ENCODE measurements around the gene ZIC1. TPM values are rescaled to one million over a fixed set of nuclear protein-coding genes. Genes with fewer than 3 reads are reported as not detected.

Gene ZIC1
- total RNA-seq, 4 donors from 2014 or later: not detected

GRCh38 chr3:147381596-147381995 is 27.6 kb upstream of the ZIC1 start:
- in situ Hi-C loops (cut with MboI; ENCODE audit: low pct_ligation_motif_present in 1 of 4, low pct_unique_long_range_greater_than_20kb in 1 of 4, low sequenced_read_pairs in 3 of 4): no loop called here
- intact Hi-C loops (cut with DNase I; ENCODE audit: low total_unique reads): no loop called here
- peaks cover 100% of the 10 kb centered on the region for H3K27me3 ChIP-seq
- DNase-seq: no peak
- no peak overlapping the region for H3K4me3 ChIP-seq
- H3K36me3 ChIP-seq: no peaks in the 10 kb centered on the region
- no peaks in the 10 kb centered on the region for H3K4me1 ChIP-seq
- no peaks in the 10 kb centered on the region for H3K9me3 ChIP-seq
- TF ChIP-seq CTCF (IDR thresholded peaks at IDR 0.05): no peak
- TF ChIP-seq POLR2A (IDR thresholded peaks at IDR 0.05): no peak
- no peak for TF ChIP-seq POLR2AphosphoS5 (IDR thresholded peaks at IDR 0.05)
- no peak for TF ChIP-seq EP300 (IDR thresholded peaks at IDR 0.05; ENCODE audit: low read depth)
- 9 to 20% methylated on average over 6 of the region's 6 CpGs for WGBS, 2 donors (ENCODE audit: low coverage in 1 of 2)
- no peak overlapping the region for H3K27ac ChIP-seq

GRCh38 chr3:147383617-147384016 is 25.5 kb upstream of the ZIC1 start:
- no peaks in the 10 kb centered on the region for H3K4me1 ChIP-seq
- intact Hi-C loops (cut with DNase I; ENCODE audit: low total_unique reads) (no loop called here), in situ Hi-C loops (cut with MboI; ENCODE audit: low pct_ligation_motif_present in 1 of 4, low pct_unique_long_range_greater_than_20kb in 1 of 4, low sequenced_read_pairs in 3 of 4) (no loop called here)
- TF ChIP-seq EP300 (IDR thresholded peaks at IDR 0.05; ENCODE audit: low read depth) (no peak), POLR2AphosphoS5 (IDR thresholded peaks at IDR 0.05) (no peak), CTCF (IDR thresholded peaks at IDR 0.05) (no peak), POLR2A (IDR thresholded peaks at IDR 0.05) (no peak)
- no peak for DNase-seq
- H3K27me3 ChIP-seq: peaks cover 100% of the 10 kb centered on the region
- H3K36me3 ChIP-seq: no peaks in the 10 kb centered on the region
- no peaks in the 10 kb centered on the region for H3K9me3 ChIP-seq
- no peak overlapping the region for H3K4me3 ChIP-seq
- no peak overlapping the region for H3K27ac ChIP-seq
- 9 to 11% methylated on average over 4 to 6 of the region's 6 CpGs for WGBS, 2 donors (ENCODE audit: low coverage in 1 of 2)

GRCh38 chr3:147384210-147385058 is 24.7 kb upstream of the ZIC1 start:
- intact Hi-C loops (cut with DNase I; ENCODE audit: low total_unique reads): no loop called here
- H3K4me3 ChIP-seq: no peak overlapping the region
- H3K27ac ChIP-seq: no peak overlapping the region
- peaks cover 100% of the 10 kb centered on the region for H3K27me3 ChIP-seq
- no peaks in the 10 kb centered on the region for H3K36me3 ChIP-seq
- DNase-seq: no peak
- WGBS, 2 donors (ENCODE audit: low coverage in 1 of 2): 24 to 38% methylated on average over 3 to 27 of the region's 27 CpGs
- no peaks in the 10 kb centered on the region for H3K9me3 ChIP-seq
- H3K4me1 ChIP-seq: no peaks in the 10 kb centered on the region
- TF ChIP-seq POLR2A (IDR thresholded peaks at IDR 0.05) (no peak), CTCF (IDR thresholded peaks at IDR 0.05) (peak in 1 of 5 experiments; percentile 12)
- in situ Hi-C loops (cut with MboI; ENCODE audit: low pct_ligation_motif_present in 1 of 4, low pct_unique_long_range_greater_than_20kb in 1 of 4, low sequenced_read_pairs in 3 of 4): no loop called here

GRCh38 chr3:147385059-147386012 is 23.8 kb upstream of the ZIC1 start:
- Histone ChIP-seq H3K27me3 (peaks cover 100% of the 10 kb centered on the region), H3K36me3 (no peaks in the 10 kb centered on the region), H3K4me3 (no peak overlapping the region), H3K27ac (no peak overlapping the region), H3K9me3 (no peaks in the 10 kb centered on the region), H3K4me1 (no peaks in the 10 kb centered on the region)
- in situ Hi-C loops (cut with MboI; ENCODE audit: low pct_ligation_motif_present in 1 of 4, low pct_unique_long_range_greater_than_20kb in 1 of 4, low sequenced_read_pairs in 3 of 4) (no loop called here), intact Hi-C loops (cut with DNase I; ENCODE audit: low total_unique reads) (no loop called here)
- 24 to 29% methylated on average over 10 to 23 of the region's 23 CpGs for WGBS, 2 donors (ENCODE audit: low coverage in 1 of 2)
- TF ChIP-seq POLR2AphosphoS5 (IDR thresholded peaks at IDR 0.05) (no peak), POLR2A (IDR thresholded peaks at IDR 0.05) (no peak), EP300 (IDR thresholded peaks at IDR 0.05; ENCODE audit: low read depth) (no peak), CTCF (IDR thresholded peaks at IDR 0.05) (no peak)
- no peak for DNase-seq
